DND-41 (cell line): ENCODE data around the gene DNAJA1.

Experiments used
- ATAC-seq: fragments of 200-7000 bp; cut with Tn5 transposase; 3 replicates; pipeline ENCODE4 v1.9.1; 2021; ENCODE audit warnings: low read depth; ENCODE audit not compliant: insufficient read depth
- DNase-seq: peaks from one replicate; pipeline ENCODE4 v3.0.0-alpha.2; 2020
- H2AFZ ChIP-seq: 2 replicates; pipeline ENCODE4 v1.6.0; 2012; ENCODE audit warnings: low read depth, low read length
- H3K27ac ChIP-seq: 2 replicates; pipeline ENCODE4 v1.5.1; 2012; ENCODE audit warnings: low read length, inconsistent platforms
- H3K27me3 ChIP-seq: fragments of 200-600 bp; sonication (generic); 2 replicates; pipeline ENCODE4 v1.6.0; 2012; ENCODE audit warnings: low read length, mild to moderate bottlenecking, inconsistent platforms; ENCODE audit not compliant: insufficient read depth, poor library complexity
- H3K36me3 ChIP-seq: 2 replicates; pipeline ENCODE4 v1.5.1; 2012; ENCODE audit warnings: low read length, inconsistent platforms; ENCODE audit not compliant: insufficient read depth
- H3K4me1 ChIP-seq: 2 replicates; pipeline ENCODE4 v1.5.1; 2012; ENCODE audit warnings: mild to moderate bottlenecking, low read length; ENCODE audit not compliant: insufficient read depth
- H3K4me2 ChIP-seq: 2 replicates; pipeline ENCODE4 v1.6.0; 2012; ENCODE audit warnings: mild to moderate bottlenecking, moderate library complexity, low read length, inconsistent platforms; ENCODE audit not compliant: insufficient read depth
- H3K4me3 ChIP-seq, 2 experiments: fragments of 200-600 bp in 1 of 2; shearing (Covaris generic) in 1 of 2; 2 replicates each; pipeline ENCODE4 v1.5.1; 2012 to 2016; ENCODE audit warnings: inconsistent platforms in 2 of 2, low read length in 2 of 2, mild to moderate bottlenecking in 2 of 2, low read depth in 1 of 2, moderate library complexity in 1 of 2
- H3K79me2 ChIP-seq: 2 replicates; pipeline ENCODE4 v1.6.0; 2012; ENCODE audit warnings: low read length, inconsistent platforms; ENCODE audit not compliant: insufficient read depth
- H3K9ac ChIP-seq: 2 replicates; pipeline ENCODE4 v1.6.0; 2012; ENCODE audit warnings: low read depth, mild to moderate bottlenecking, inconsistent platforms, low read length, moderate library complexity
- H3K9me3 ChIP-seq: 2 replicates; pipeline ENCODE4 v1.5.1; 2012; ENCODE audit warnings: low read length, moderate library complexity, mild to moderate bottlenecking, inconsistent platforms; ENCODE audit not compliant: insufficient read depth, severe bottlenecking
- H4K20me1 ChIP-seq: 2 replicates; pipeline ENCODE4 v1.6.0; 2012; ENCODE audit warnings: low read length; ENCODE audit not compliant: insufficient read depth
- EZH2 ChIP-seq: IDR thresholded peaks from 3 replicates; pipeline ENCODE4 v1.6.1; 2012; ENCODE audit warnings: borderline replicate concordance, low read depth, mild to moderate bottlenecking, moderate library complexity, low read length, inconsistent platforms; ENCODE audit not compliant: severe bottlenecking
- TF ChIP-seq, protein P1 (sequence below): IDR thresholded peaks from 2 replicates; pipeline ENCODE4 v1.5.1; 2012; ENCODE audit warnings: borderline replicate concordance, low read length, moderate library complexity, mild to moderate bottlenecking; ENCODE audit not compliant: poor library complexity, severe bottlenecking; ENCODE audit errors: extremely low read depth

Gene DNAJA1

DNA sequence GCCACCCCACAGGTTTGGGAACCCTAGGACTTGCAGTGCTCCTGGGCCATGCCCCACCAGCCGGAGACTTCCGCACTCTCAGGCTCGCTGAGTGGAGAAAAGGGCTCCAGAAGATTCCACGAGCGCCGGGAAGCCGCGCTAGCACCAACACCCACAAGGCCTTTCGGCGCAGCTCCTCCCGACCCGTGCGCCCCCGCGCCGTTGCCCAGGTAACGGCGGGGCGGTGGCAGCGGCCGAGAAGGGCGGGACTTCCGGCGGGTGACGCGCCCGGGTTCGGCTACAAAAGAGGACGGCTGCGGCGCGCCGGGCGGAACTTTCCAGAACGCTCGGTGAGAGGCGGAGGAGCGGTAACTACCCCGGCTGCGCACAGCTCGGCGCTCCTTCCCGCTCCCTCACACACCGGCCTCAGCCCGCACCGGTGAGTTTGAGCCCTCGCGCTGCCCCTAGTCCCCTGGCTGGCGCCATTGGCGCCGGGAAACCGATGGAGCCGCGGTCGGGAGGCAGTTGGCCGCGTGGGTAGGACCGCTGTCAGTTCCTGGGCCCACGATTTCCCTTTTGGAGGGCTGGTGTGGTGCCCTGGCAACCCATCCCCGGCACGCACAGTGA is at the start of gene DNAJA1:
Gene DNAJA1 (plus strand): TSS at position 308 of the 606 bp plus-strand sequence. CDS start 1,212 bp downstream, outside the sequence.
- Histone ChIP-seq H3K9me3 (no peaks in the 10 kb centered on the region), H3K27ac (peak within 1 kb of the TSS; percentile 93), H2AFZ (peak within 1 kb of the TSS; percentile 78), H3K36me3 (peaks cover 53% of the 10 kb centered on the region), H3K79me2 (peaks cover 96% of the 10 kb centered on the region), H3K4me3 (peak within 1 kb of the TSS; percentile 59 to 82), H3K4me1 (peaks cover 60% of the 10 kb centered on the region), H3K9ac (peak within 1 kb of the TSS; percentile 94), H3K27me3 (no peaks in the 10 kb centered on the region), H4K20me1 (peaks cover 43% of the 10 kb centered on the region), H3K4me2 (peak within 1 kb of the TSS; percentile 83)
- TF ChIP-seq EZH2, result no peak
- TF ChIP-seq, protein P1, sequence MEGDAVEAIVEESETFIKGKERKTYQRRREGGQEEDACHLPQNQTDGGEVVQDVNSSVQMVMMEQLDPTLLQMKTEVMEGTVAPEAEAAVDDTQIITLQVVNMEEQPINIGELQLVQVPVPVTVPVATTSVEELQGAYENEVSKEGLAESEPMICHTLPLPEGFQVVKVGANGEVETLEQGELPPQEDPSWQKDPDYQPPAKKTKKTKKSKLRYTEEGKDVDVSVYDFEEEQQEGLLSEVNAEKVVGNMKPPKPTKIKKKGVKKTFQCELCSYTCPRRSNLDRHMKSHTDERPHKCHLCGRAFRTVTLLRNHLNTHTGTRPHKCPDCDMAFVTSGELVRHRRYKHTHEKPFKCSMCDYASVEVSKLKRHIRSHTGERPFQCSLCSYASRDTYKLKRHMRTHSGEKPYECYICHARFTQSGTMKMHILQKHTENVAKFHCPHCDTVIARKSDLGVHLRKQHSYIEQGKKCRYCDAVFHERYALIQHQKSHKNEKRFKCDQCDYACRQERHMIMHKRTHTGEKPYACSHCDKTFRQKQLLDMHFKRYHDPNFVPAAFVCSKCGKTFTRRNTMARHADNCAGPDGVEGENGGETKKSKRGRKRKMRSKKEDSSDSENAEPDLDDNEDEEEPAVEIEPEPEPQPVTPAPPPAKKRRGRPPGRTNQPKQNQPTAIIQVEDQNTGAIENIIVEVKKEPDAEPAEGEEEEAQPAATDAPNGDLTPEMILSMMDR, result no peak
- DNase-seq (peak; percentile 92), ATAC-seq (peak; percentile 87)

DNA sequence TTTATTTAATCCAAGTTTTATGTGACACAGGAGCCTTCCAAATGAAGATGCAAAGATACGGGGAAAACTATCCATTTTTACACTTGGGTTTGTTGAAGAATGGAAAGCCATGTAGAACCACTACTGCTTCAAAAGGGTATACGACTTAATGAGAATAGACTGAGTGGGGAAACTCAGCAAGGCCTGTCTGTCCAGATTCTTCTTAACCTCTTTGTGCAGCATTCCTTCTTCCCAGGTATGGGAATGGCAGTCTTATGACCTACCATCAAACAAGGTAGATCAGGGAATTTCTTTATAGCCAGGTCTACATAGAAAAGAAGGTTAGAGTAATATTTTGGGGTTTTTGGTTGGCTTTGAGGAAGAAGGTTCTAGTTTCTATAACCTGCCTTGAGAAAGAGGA is 47.0 kb upstream of the DNAJA1 start:
- Histone ChIP-seq H2AFZ (no peak overlapping the region), H3K4me3 (no peak overlapping the region), H3K27me3 (no peaks in the 10 kb centered on the region), H3K79me2 (no peaks in the 10 kb centered on the region), H4K20me1 (no peaks in the 10 kb centered on the region), H3K4me2 (no peak overlapping the region), H3K9me3 (no peaks in the 10 kb centered on the region), H3K9ac (no peak overlapping the region), H3K4me1 (no peaks in the 10 kb centered on the region), H3K27ac (no peak overlapping the region), H3K36me3 (peaks cover 42% of the 10 kb centered on the region)
- DNase-seq, result no peak
- ATAC-seq, result no peak
- TF ChIP-seq, protein P1, result no peak
- TF ChIP-seq EZH2, result no peak

DNA sequence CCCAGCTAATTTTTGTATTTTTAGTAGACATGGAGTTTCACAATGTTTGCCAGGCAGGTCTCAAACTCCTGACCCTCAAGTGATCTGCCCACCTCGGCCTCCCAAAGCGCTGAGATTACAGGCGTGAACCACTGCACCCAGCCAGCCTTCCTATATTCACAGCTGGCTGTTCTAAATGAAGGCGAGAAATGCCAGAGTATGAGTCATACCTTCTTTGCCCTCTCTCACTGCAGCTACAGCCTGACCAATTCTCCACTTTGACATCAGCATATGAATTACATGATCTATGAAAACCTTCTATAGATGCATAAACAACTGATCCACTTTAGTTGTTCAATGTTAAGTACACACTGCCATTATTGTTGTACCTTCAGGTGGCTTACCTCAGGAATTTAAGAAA is 38.1 kb upstream of the DNAJA1 start:
- Histone ChIP-seq H3K27ac (no peak overlapping the region), H3K4me1 (no peaks in the 10 kb centered on the region), H2AFZ (no peak overlapping the region), H3K36me3 (peaks cover 59% of the 10 kb centered on the region), H4K20me1 (no peaks in the 10 kb centered on the region; the same call in 1 of the 2 replicates), H3K27me3 (no peaks in the 10 kb centered on the region), H3K9me3 (no peaks in the 10 kb centered on the region), H3K4me2 (no peak overlapping the region), H3K4me3 (no peak overlapping the region), H3K79me2 (peaks cover 10% of the 10 kb centered on the region; the same call in 1 of the 2 replicates), H3K9ac (no peak overlapping the region)
- TF ChIP-seq, protein P1, result no peak
- TF ChIP-seq EZH2, result no peak
- DNase-seq (no peak), ATAC-seq (no peak)
